ENCODE results near the gene GPR139. TPM values are rescaled to one million over a fixed set of nuclear protein-coding genes. Genes with fewer than 3 reads are reported as not detected.

GPR139 gene
- total RNA-seq, 1 experiment from 2014 or later, result not detected

GRCh38 chr16:20056436-20056835 is 17.3 kb downstream of the GPR139 start:
- no peak for DNase-seq (ENCODE audit: low read depth)

- DNase-seq (ENCODE audit: low read depth), result no peak
Observed at GRCh38 chr16:20053336-20053735, 20.4 kb downstream of the GPR139 start.

- no peak for DNase-seq (ENCODE audit: low read depth)
Observed at GRCh38 chr16:20051611-20052010, 22.1 kb downstream of the GPR139 start.

- no peak for DNase-seq (ENCODE audit: low read depth)
Observed at GRCh38 chr16:20051147-20051546, 22.5 kb downstream of the GPR139 start.

GRCh38 chr16:20049831-20050230 is 23.9 kb downstream of the GPR139 start:
- DNase-seq (ENCODE audit: low read depth), result no peak

- DNase-seq (ENCODE audit: low read depth), result no peak
Observed at GRCh38 chr16:20045886-20046285, 27.8 kb downstream of the GPR139 start.

GRCh38 chr16:20042848-20043247 is 30.8 kb downstream of the GPR139 start:
- peak; percentile 61 for DNase-seq (ENCODE audit: low read depth)

- no peak for DNase-seq (ENCODE audit: low read depth)
Observed at GRCh38 chr16:20041924-20042596, 31.6 kb downstream of the GPR139 start.

GRCh38 chr16:20040011-20040410 is 33.7 kb downstream of the GPR139 start:
- no peak for DNase-seq (ENCODE audit: low read depth)

- DNase-seq (ENCODE audit: low read depth), result no peak
Observed at GRCh38 chr16:20029611-20030010, 44.1 kb downstream of the GPR139 start.

- no peak for DNase-seq (ENCODE audit: low read depth)
Observed at GRCh38 chr16:20026361-20027072, 47.2 kb downstream of the GPR139 start.

GRCh38 chr16:20023190-20023589 is 50.5 kb downstream of the GPR139 start:
- peak; percentile 1 for DNase-seq (ENCODE audit: low read depth)

GRCh38 chr16:20020976-20021375 is 52.7 kb downstream of the GPR139 start:
- no peak for DNase-seq (ENCODE audit: low read depth)

- DNase-seq (ENCODE audit: low read depth), result no peak
Observed at GRCh38 chr16:20020083-20020482, 53.6 kb downstream of the GPR139 start.

GRCh38 chr16:20016234-20016633 is 57.5 kb downstream of the GPR139 start:
- no peak for DNase-seq (ENCODE audit: low read depth)

GRCh38 chr16:20004931-20005330 is 68.8 kb downstream of the GPR139 start:
- DNase-seq (ENCODE audit: low read depth), result no peak

GRCh38 chr16:20002936-20003335 is 70.8 kb downstream of the GPR139 start:
- no peak for DNase-seq (ENCODE audit: low read depth)

- no peak for DNase-seq (ENCODE audit: low read depth)
Observed at GRCh38 chr16:20001856-20002707, 71.6 kb downstream of the GPR139 start.

- DNase-seq (ENCODE audit: low read depth), result no peak
Observed at GRCh38 chr16:19997734-19998133, 76.0 kb downstream of the GPR139 start.

- no peak for DNase-seq (ENCODE audit: low read depth)
Observed at GRCh38 chr16:19997264-19997663, 76.4 kb downstream of the GPR139 start.

GRCh38 chr16:19994466-19995170 is 79.1 kb downstream of the GPR139 start:
- DNase-seq (ENCODE audit: low read depth), result peak; percentile 69
